Cardiac fibroblast (primary cell): Measurements from ENCODE around the gene C15orf39.
"Not testable (repeated sequence)": the region's sequence is repeated elsewhere in the genome, so short reads cannot be mapped to it uniquely, and the experiment has no call there.

Source experiments
- DNase-seq, 2 donors: peaks; one replicate each; pipeline versions ENCODE4 v3.0.0 to v3.0.0-alpha.2; 2010; ENCODE audit warnings: low read depth in 2 of 2
- H3K4me3 ChIP-seq, 2 donors: replicated peaks in 1 of 2; 1 replicate in 1 of 2; 2 replicates in 1 of 2; pipeline ENCODE4 v1.5.1; 2011; ENCODE audit warnings: low read depth in 2 of 2, low read length in 2 of 2, mild to moderate bottlenecking in 2 of 2, moderate library complexity in 1 of 2
- CTCF ChIP-seq: IDR thresholded peaks from one replicate; pipeline ENCODE4 v1.5.1; 2011; ENCODE audit warnings: low read depth, mild to moderate bottlenecking, low read length, inconsistent platforms

The C15orf39 gene

GRCh38 chr15:75233504-75234190 lies 32.0 kb downstream of the C15orf39 start:
- no peak overlapping the region for H3K4me3 ChIP-seq
- no peak for DNase-seq
- TF ChIP-seq CTCF: no peak

GRCh38 chr15:75234191-75234810 lies 32.6 kb downstream of the C15orf39 start:
- no peak overlapping the region for H3K4me3 ChIP-seq
- no peak for TF ChIP-seq CTCF
- DNase-seq: no peak

GRCh38 chr15:75235051-75235673 lies 33.5 kb downstream of the C15orf39 start:
- H3K4me3 ChIP-seq: no peak overlapping the region
- TF ChIP-seq CTCF: no peak
- DNase-seq: no peak

GRCh38 chr15:75235760-75236729 lies 34.4 kb downstream of the C15orf39 start:
- no peak for TF ChIP-seq CTCF
- no peak for DNase-seq
- no peak overlapping the region for H3K4me3 ChIP-seq

GRCh38 chr15:75237316-75237982 lies 35.8 kb downstream of the C15orf39 start:
- H3K4me3 ChIP-seq: no peak overlapping the region
- DNase-seq: no peak
- no peak for TF ChIP-seq CTCF

GRCh38 chr15:75238150-75238549 lies 36.5 kb downstream of the C15orf39 start:
- H3K4me3 ChIP-seq: no peak overlapping the region
- no peak for DNase-seq
- TF ChIP-seq CTCF: no peak

- DNase-seq, H3K4me3 ChIP-seq: not testable (repeated sequence)
These were observed 44.1 kb downstream of the C15orf39 start for GRCh38 chr15:75245741-75246140.

- not testable (repeated sequence) for DNase-seq, H3K4me3 ChIP-seq
These were observed 47.3 kb downstream of the C15orf39 start for GRCh38 chr15:75248991-75249390.
